Right lobe of liver (tissue), 6 donors: Measurements from ENCODE around the gene KCNK7. TPM values are rescaled to one million over a fixed set of nuclear protein-coding genes. Genes with fewer than 3 reads are reported as not detected.

Source experiments
- ATAC-seq, 4 donors: fragments of 200-7000 bp; cut with Tn5 transposase; one replicate each; pipeline ENCODE4 v1.9.1; 2020; ENCODE audit warnings: mild to moderate bottlenecking in 4 of 4, moderate library complexity in 4 of 4
- DNase-seq, 3 donors: peaks; one replicate each; pipeline ENCODE4 v3.0.0-alpha.2; 2020
- H3K27ac ChIP-seq, 3 donors: fragments of 200-600 bp; one replicate each; pipeline ENCODE4 v1.8.0; 2022
- H3K27me3 ChIP-seq, 2 donors: fragments of 200-600 bp; one replicate each; pipeline ENCODE4 v1.8.0; 2022
- H3K36me3 ChIP-seq, 4 donors: fragments of 200-600 bp; sonication (generic) in 1 of 4; one replicate each; pipeline versions ENCODE4 v1.5.1 to v1.8.0; 2017 to 2022; ENCODE audit warnings: control low read depth in 1 of 4
- H3K4me1 ChIP-seq, 4 donors: fragments of 200-600 bp; sonication (generic) in 1 of 4; one replicate each; pipeline versions ENCODE4 v1.5.1 to v1.8.0; 2017 to 2022; ENCODE audit warnings: control low read depth in 1 of 4
- H3K4me3 ChIP-seq, 3 donors: fragments of 200-600 bp; one replicate each; pipeline ENCODE4 v1.8.0; 2022
- H3K9me3 ChIP-seq, 4 donors: fragments of 200-600 bp; sonication (generic) in 1 of 4; one replicate each; pipeline versions ENCODE4 v1.5.1 to v1.8.0; 2017 to 2022; ENCODE audit warnings: control low read depth in 1 of 4
- CTCF ChIP-seq, 4 donors: fragments of 200-600 bp in 3 of 4; fragments of 450-650 bp in 1 of 4; IDR thresholded peaks; one replicate each; pipeline versions ENCODE4 v1.5.1 to v1.8.0; 2016 to 2022; ENCODE audit warnings: antibody characterized with exemption in 4 of 4, mild to moderate bottlenecking in 2 of 4
- POLR2A ChIP-seq: fragments of 450-650 bp; IDR thresholded peaks from one replicate; pipeline ENCODE4 v1.6.1; 2017; ENCODE audit warnings: antibody characterized with exemption, mild to moderate bottlenecking
- WGBS: methylation state at CpG from one replicate; pipeline ENCODE4 v1.1.6; 2018; ENCODE audit warnings: low coverage, low lambda C conversion rate; ENCODE audit not compliant: insufficient coverage; ENCODE audit errors: missing lambda C conversion rate; 5-methylcytosine and 5-hydroxymethylcytosine counted together
- intact Hi-C, 2 donors: fragments of 100-400 bp; cut with DNase I; formaldehyde crosslinking; loops; one replicate each; pipeline versions ENCODE4 v1.11.2 to v1.14.1; 2022
- total RNA-seq, 6 experiments: library from RNA; depleted of rRNA in 2 of 6; stranded (reverse); fragments of >200 nt in 2 of 6; fragmentation: NEBNext Ultra II Directional in 3 of 6; extraction: Animal tissue kit (Norgen Biotek cat#: 25700) in 3 of 6; gene quantifications; one replicate each; pipeline versions ENCODE4 v1.1.0 to v1.2.4, GENCODE V29; 2016 to 2023
- donor health status: DM: no; HTN: yes; CAD: no.
- donor health status: DM: no; HTN: no; CAD: no.
- donor health status: DM: no; HTN: no; CAD: no.
- donor health status: DM: no; HTN: yes; CAD: no.
- donor health status: DM: no; HTN: yes; CAD: no.

The KCNK7 gene
- total RNA-seq, 6 experiments from 2014 or later = 0.31 TPM; not detected in 5

DNA sequence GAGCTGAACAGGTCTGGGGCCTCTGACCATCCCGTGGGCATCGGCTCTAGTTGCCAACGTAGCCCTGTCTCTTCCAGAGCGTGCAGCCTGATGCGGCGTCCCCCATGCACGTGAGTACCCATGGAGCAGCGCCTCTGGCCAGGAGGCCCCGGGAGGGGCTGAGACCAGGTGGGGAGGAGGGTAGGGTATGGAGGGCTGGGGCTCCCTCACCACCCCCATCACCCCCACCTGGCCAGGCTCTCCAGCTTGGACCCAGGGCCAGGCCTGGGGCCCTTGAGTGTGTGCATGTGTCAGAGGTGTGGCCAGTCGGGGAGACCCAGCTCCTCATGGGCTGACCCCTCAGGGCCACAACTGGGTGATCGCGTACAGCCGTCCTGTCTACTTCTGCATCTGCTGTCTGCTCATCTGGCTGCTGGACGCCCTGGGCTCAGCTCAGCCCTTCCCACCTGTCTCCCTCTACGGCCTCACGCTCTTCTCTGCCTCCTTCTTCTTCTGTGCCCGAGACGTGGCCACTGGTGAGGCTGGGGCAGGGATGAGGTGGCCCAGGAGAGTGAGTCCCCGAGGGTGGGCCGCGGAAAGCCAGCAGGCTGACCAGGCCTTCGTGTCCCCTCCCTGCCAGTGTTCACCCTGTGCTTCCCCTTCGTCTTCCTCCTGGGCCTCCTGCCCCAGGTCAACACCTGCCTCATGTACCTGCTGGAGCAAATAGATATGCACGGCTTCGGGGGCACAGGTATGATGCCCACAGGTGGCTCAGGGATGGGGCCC, 28.4 kb upstream of the KCNK7 start:
- TF ChIP-seq CTCF (IDR thresholded peaks at IDR 0.05) = no peak
- no peak for TF ChIP-seq POLR2A
- H3K36me3 ChIP-seq = peaks cover 0 to 59% (median 18%) of the 10 kb centered on the region in 4 donors
- no peaks in the 10 kb centered on the region for H3K27me3 ChIP-seq
- H3K4me3 ChIP-seq = no peak overlapping the region
- intact Hi-C loops = loop anchor here (10.0 kb wide), 3 partner anchors 81 to 201 kb away; no protein-coding TSS in a partner anchor
- H3K4me1 ChIP-seq = no peaks in the 10 kb centered on the region
- DNase-seq (no peak), ATAC-seq (no peak)
- 100% methylated on average over 1 of the region's 25 CpGs for WGBS
- H3K9me3 ChIP-seq = no peaks in the 10 kb centered on the region
- H3K27ac ChIP-seq = no peak overlapping the region

- peaks cover 0 to 61% (median 22%) of the 10 kb centered on the region in 4 donors for H3K36me3 ChIP-seq
- ATAC-seq = no peak
These were observed 27.6 kb upstream of the KCNK7 start for GRCh38 chr11:65623177-65623576.

GRCh38 chr11:65622011-65622410, 26.4 kb upstream of the KCNK7 start:
- H3K36me3 ChIP-seq = peaks cover 0 to 58% (median 16%) of the 10 kb centered on the region in 4 donors
- H3K4me3 ChIP-seq = no peak overlapping the region
- DNase-seq = no peak
- ATAC-seq = no peak
- TF ChIP-seq POLR2A = no peak
- no peak for TF ChIP-seq CTCF (IDR thresholded peaks at IDR 0.05)
- no peaks in the 10 kb centered on the region for H3K9me3 ChIP-seq
- H3K27ac ChIP-seq = no peak overlapping the region
- peaks cover 0 to 1% (median under 1%) of the 10 kb centered on the region in 4 donors for H3K4me1 ChIP-seq
- intact Hi-C loops = loop anchor here (10.0 kb wide), 3 partner anchors 83 to 203 kb away; no protein-coding TSS in a partner anchor
- H3K27me3 ChIP-seq = no peaks in the 10 kb centered on the region
- no CpG with 5 or more reads among the region's 16 CpGs for WGBS

More at GRCh38 chr11:65623177-65623576, 27.6 kb upstream of the KCNK7 start:
- H3K4me3 ChIP-seq = no peak overlapping the region
- H3K27me3 ChIP-seq = no peaks in the 10 kb centered on the region
- intact Hi-C loops = loop anchor here (10.0 kb wide), 3 partner anchors 82 to 202 kb away; no protein-coding TSS in a partner anchor
- no peak for DNase-seq
- H3K4me1 ChIP-seq = no peaks in the 10 kb centered on the region
- no peak overlapping the region for H3K27ac ChIP-seq
- H3K9me3 ChIP-seq = no peaks in the 10 kb centered on the region
- no peak for TF ChIP-seq CTCF (IDR thresholded peaks at IDR 0.05)
- no peak for TF ChIP-seq POLR2A
- 100% methylated on average over 1 of the region's 14 CpGs for WGBS

DNA sequence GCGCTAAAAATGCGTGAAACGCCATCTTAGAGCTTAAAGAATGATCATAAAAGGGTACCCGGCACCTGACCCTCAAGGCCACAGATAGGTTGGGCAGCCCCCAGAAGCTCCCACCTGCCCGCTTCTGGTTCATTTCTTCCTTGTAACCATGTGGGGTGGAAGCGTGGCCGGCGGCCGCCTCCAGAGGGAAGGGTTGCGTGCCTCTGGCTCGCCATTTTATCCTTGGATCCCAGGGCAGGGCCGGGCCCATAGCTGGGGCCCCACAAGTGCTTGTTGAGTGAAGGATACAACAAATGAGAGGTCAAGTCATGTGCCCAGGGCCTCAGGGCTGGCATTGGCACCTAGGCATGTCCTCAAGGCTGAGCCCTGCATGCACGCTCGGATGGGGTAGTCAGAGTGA, 25.9 kb upstream of the KCNK7 start:
- Histone ChIP-seq H3K36me3 (peaks cover 0 to 52% (median 14%) of the 10 kb centered on the region in 4 donors), H3K27ac (no peak overlapping the region), H3K4me1 (peaks cover 0 to 7% (median 3%) of the 10 kb centered on the region in 4 donors), H3K9me3 (no peaks in the 10 kb centered on the region), H3K4me3 (no peak overlapping the region), H3K27me3 (no peaks in the 10 kb centered on the region)
- ATAC-seq = no peak
- DNase-seq = no peak
- intact Hi-C loops = loop anchor here (10.0 kb wide), 3 partner anchors 83 to 203 kb away; no protein-coding TSS in a partner anchor
- 98% methylated on average over 13 of the region's 14 CpGs for WGBS
- TF ChIP-seq CTCF (IDR thresholded peaks at IDR 0.05) (no peak), POLR2A (no peak)
